NCI-H146 treated with DMSO at 0.1 percent for 48 hours (cell line): Measurements from ENCODE around the gene CDH22.

Source experiments
- DNase-seq: peaks from one replicate; lab custom pipeline; 2025; ENCODE audit not compliant: unreplicated experiment; lab: John Stamatoyannopoulos, UW

CDH22 gene

GRCh38 chr20:46219190-46219589, 89.1 kb downstream of the CDH22 start:
- no peak for DNase-seq

DNA sequence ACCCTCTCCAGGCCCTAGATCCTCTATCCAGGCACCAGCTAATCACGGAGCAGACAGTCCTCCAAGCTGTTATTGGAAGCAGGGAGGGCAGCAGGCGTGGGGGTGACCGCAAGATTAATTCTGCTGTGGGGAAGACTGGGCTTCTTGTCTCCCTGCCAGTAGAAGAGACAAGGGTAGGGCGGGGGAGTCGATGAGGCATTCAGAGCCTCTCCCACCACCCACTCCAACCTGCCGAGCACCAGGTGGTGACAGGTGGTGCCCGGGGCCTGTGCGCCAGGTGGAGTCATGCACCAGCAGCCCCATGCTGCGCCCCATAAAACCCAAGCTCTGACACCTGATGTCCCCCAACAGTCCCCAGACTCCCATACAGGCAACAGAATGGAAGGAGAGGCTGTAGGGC, 89.6 kb downstream of the CDH22 start:
- no peak for DNase-seq

DNA sequence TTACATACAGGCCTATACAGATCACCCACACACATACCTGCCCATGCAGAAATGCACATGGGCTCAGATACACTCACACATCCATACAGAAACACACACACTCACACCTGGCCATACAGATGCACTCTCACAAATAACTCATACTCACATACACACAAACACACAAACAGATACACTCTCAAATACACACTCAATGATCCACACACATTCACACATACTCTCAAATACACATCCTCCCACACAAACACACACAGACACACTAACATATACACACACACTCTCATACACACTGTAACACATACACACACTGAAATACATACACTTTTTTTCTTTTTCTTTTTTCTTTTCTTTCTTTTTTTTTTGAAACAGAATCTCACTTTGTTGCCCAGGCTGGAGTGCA, 90.7 kb downstream of the CDH22 start:
- no peak for DNase-seq

DNA sequence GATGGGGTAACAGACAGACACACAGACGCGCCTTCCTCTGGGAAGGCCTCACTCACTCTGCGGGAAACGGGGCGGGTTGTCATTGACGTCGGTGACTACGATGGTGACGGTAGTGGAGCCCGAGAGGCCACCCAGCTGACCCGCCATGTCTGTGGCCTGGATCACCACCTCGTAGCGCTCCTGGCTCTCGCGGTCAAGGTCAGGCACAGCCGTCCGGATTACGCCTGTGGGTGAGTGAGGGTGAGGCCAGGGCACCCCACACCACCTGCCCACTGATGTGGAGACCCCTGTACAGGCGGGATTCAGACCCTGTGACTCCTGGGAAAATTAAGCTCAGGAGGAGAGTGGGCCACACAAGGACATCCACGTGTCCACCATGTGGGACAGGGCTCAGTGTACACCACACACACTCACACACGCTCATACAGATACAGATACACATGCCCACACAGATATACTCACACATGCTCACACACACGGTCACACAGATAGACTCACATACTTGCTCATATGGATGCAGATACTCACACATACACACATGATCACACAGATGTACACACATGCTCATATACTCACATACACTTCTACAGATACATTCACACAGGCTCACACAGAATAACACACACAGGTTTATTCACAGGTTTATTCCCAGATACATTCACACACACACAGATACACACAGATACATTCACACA, 91.4 kb downstream of the CDH22 start:
- DNase-seq: no peak

- no peak for DNase-seq
Observed at GRCh38 chr20:46215913-46216707, 92.2 kb downstream of the CDH22 start.

- DNase-seq: peak; percentile 36
Observed at GRCh38 chr20:46214824-46215488, 93.3 kb downstream of the CDH22 start.

DNA sequence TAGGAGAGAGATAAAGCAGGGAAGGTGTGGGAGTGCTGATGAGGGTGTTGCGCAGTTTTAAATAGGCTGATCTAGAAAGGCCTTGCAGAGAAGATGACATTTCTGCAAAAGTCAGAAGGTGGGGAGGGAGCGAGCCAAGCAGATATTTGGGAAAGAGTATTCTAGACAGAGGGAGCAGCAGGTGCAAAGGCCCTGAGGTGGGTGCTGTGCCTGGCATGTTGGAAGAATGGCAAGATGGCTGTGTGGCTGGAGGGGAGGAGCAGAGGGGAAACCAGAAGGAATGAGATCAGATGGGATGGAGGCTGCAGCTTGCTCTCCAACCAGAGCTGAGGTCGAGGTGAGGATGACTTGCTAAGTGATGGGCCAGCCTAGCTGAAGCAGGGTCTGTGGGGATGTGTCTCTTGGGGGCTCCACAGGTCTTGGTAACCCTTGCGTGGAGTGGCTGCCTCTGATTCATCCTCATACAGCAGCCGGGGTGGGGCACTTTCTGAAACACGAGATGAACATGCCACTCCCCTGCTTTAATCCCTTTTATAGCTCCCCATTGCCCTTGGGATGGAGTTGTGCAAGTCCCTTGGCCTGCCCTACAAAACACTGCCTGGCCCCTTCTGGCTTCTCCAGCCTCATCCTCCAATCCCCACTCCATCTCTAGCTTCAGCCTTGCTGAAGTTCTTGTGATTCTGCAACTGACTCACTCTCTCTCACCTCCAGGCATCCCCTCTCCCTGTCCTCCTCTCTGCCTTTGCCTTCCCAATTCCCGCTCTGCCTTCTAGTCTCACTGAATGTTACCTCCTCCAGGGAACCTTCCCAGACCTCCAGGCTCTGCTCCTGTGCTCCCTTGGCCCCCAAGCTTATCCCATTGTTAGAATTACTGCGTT, 94.1 kb downstream of the CDH22 start:
- DNase-seq: no peak

- no peak for DNase-seq
Observed at GRCh38 chr20:46212876-46213275, 95.4 kb downstream of the CDH22 start.

DNA sequence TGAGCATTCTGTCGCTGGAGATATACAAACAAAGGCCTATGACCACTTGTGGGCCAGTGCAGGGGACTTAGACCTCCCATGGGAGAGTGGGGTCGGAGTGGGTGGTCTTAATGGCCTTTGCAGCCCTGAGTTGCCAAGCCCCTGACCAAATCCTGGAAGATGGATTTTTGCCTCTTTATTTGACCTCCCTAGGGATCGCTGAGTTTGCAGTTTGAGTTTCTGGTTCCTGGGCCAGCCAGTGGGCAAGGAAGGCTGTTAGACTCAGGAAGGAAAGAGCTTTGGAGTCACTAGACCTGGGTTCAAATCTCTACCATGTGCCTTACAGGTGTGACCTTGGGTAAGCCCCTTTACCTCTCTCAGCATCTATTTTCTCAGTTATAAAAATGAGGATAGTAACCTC, 96.0 kb downstream of the CDH22 start:
- no peak for DNase-seq

GRCh38 chr20:46211331-46211722, 97.0 kb downstream of the CDH22 start:
- no peak for DNase-seq

DNA sequence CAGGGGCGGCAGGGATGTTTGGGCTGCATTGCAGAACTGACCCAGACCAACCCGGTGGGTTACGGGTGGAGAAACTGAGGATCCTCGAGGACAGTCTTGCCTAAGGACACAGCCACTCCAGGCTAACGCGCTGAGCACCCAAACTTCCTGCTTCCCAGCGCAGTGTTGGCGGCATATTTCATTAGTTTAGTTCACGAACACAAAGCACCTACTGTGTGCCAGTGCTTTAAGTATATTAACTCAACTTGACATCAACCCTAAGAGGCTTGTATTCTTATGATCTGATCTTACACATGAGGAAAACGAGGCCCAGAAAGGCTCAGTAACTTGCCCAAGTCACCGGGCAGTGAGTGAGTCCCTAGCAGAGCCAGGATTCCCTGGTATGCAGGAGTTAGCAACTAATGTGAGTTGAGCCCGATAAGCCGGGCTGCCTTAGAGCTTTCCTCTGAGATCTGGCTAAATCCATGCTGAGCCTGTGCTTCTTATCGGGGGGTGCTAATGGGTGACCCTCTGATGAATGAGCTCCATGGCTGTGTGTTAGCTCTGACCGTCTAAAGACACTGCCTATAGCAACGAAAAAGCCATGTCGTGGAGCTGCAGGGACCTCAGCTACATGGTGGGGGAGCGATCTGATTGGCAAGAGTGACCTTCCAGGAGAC, 97.5 kb downstream of the CDH22 start:
- no peak for DNase-seq

DNA sequence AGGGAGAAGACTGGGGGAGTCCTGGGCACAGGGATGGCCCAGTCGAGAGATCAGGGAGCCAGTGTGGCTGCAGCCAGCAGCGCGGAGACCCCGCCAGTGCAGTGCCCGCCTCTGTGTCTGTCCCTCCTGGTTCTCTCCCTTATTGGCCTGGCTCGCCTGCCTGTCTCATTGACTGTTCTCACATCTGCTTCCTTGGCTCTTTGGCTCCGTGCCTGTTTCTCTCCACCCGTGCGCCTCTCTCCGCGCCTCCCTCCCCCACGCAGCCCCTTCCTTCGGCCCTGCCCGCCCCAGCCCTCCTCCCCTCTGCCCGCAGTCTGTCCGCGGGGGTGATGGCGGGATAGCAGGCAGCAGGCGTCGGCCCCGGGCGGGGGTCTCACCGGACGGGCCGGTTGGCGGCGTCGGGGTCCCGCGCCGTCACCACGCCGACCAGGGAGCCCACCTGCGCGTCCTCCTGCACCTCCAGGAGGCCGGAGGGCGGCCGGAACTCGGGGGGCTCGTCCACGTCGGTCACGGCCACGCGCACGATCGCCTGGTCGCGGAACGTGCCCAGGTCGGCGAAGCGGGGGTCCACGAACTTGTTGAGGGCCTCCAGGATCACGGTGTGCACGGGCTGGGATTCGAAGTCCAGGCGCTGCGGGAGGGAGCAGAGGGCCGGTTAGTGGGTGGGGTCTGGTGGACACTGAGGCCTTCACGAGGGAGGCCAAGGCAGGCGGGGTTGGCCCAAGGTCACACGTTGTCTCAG, 98.2 kb downstream of the CDH22 start:
- no peak for DNase-seq

DNA sequence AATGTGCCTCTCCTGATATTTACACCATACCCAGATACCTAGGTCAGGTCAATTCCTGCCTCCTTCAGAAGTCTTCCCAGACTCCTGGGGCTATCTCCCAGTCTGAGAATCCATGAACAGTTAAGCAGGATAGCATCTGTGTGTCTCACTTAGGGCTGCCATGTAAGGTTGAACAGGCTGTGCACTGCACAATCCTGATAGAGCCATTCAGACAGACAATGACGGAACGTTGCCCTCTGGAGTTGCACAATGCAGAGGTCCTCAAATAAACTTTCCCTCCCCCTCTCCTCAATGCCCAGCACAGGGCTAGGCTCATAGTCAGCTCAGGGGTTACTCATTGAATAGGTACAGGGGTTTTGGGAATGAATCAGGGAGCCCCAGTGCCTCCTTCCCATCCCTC, 100.5 kb downstream of the CDH22 start:
- no peak for DNase-seq

- DNase-seq: no peak
Observed at GRCh38 chr20:46206992-46207549, 101.2 kb downstream of the CDH22 start.

- DNase-seq: no peak
Observed at GRCh38 chr20:46206025-46206424, 102.3 kb downstream of the CDH22 start.

DNA sequence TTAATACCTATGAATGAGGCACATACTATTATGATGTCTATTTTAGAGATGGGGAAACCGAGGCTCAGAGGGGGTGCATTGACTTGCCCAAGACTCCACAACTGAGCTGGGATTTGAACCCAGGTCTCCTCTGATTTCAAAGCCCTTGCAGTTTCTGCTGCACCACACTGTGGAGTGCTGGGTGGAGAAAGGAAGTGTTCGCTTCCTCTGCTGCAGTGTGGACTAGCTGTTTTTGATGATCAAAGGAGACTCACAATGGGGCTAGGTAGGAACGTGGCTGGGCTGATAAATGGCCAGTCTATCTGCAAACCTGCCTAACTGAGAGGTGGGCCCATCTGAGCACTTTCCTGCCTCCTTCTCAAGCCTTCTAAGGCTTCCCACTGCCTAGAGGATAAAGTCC, 102.9 kb downstream of the CDH22 start:
- DNase-seq: no peak

DNA sequence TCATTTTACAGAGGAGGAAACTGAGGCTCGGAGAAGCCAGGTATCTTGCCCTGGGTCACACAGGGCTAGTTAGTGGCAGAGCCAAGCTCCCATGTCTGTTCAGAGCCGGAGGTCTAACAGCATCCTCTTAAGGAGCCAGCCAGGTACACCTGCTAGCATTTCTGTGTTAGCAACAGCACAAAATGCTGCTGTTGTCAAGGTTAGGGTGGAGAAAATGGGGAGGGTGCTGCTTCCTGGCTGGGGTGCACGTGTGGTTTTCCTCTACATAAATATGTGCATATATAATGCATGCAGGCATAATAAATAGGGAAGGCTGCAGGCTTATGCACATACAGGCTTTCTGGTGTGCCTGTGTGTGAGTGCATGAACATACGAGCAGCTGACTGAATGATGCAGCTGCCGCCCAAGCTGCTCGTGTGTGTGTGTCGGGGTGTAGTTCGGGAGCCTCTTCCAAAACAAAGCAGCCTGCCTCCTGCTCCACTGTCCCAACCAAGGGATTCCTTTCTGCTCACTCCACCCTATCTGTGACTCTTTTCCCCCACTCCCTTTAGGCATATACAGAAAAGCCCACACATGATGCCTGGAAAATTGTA, 103.6 kb downstream of the CDH22 start:
- DNase-seq: no peak

DNA sequence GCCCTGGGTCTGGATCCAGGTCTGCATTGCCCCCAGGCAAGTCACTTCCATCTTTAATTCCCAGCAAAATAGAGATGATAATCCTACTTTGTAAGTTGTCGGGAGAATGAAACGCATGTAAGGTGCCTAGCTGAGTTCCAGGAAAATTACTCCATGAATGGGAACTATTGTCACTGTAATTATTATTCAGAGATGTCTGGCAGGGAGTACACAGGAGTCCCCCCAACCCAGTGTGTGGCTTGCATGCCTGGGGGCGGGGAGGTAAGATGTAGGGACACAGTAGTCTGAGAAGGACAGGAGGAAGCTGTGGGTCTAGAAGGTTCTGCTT, 104.8 kb downstream of the CDH22 start:
- no peak for DNase-seq

- DNase-seq: peak; percentile 14
Observed at GRCh38 chr20:46202766-46203509, 105.4 kb downstream of the CDH22 start.
